Uterus (tissue), 2 donors: ENCODE measurements around the gene LTBP1.

Experiments used
- POLR2A ChIP-seq, 2 donors: fragments of 450-650 bp; IDR thresholded peaks; one replicate each; pipeline ENCODE4 v1.6.1; 2016; ENCODE audit warnings: antibody characterized with exemption in 2 of 2, mild to moderate bottlenecking in 1 of 2, moderate library complexity in 1 of 2
- TF ChIP-seq, protein P1 (sequence below), 4 experiments: fragments of 200-600 bp in 2 of 4; fragments of 450-650 bp in 2 of 4; sonication (generic) in 2 of 4; IDR thresholded peaks; one replicate each; pipeline ENCODE4 v1.5.1; 2016 to 2019; ENCODE audit warnings: antibody characterized with exemption in 4 of 4, mild to moderate bottlenecking in 2 of 4, moderate library complexity in 1 of 4

- TF ChIP-seq, protein P1, sequence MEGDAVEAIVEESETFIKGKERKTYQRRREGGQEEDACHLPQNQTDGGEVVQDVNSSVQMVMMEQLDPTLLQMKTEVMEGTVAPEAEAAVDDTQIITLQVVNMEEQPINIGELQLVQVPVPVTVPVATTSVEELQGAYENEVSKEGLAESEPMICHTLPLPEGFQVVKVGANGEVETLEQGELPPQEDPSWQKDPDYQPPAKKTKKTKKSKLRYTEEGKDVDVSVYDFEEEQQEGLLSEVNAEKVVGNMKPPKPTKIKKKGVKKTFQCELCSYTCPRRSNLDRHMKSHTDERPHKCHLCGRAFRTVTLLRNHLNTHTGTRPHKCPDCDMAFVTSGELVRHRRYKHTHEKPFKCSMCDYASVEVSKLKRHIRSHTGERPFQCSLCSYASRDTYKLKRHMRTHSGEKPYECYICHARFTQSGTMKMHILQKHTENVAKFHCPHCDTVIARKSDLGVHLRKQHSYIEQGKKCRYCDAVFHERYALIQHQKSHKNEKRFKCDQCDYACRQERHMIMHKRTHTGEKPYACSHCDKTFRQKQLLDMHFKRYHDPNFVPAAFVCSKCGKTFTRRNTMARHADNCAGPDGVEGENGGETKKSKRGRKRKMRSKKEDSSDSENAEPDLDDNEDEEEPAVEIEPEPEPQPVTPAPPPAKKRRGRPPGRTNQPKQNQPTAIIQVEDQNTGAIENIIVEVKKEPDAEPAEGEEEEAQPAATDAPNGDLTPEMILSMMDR (IDR thresholded peaks at IDR 0.05): no peak
- TF ChIP-seq POLR2A (IDR thresholded peaks at IDR 0.05): no peak
Observed at GRCh38 chr2:33014268-33014667, 67.5 kb downstream of the LTBP1 start.
